HepG2 (cell line): ENCODE results near the gene SPDL1. TPM values are rescaled to one million over a fixed set of nuclear protein-coding genes. Genes with fewer than 3 reads are reported as not detected.

ENCODE experiments used
- CEBPB ChIP-seq: IDR thresholded peaks from 2 replicates; pipeline ENCODE4 v1.6.1; 2011; ENCODE audit warnings: low read depth, low read length, improper control_type of control experiment, borderline replicate concordance
- CENPT ChIP-seq: sonication (generic); formaldehyde crosslinking; IDR thresholded peaks from 2 replicates; pipeline ENCODE4 v1.8.0; 2022; ENCODE audit warnings: low read depth, mild to moderate bottlenecking, moderate library complexity, missing genetic modification reagents
- FOXC1 ChIP-seq: sonication (generic); formaldehyde crosslinking; IDR thresholded peaks from 2 replicates; pipeline ENCODE4 v1.8.0; 2022; ENCODE audit warnings: mild to moderate bottlenecking, missing genetic modification reagents, borderline replicate concordance
- FOXK2 ChIP-seq: fragments of 450-650 bp; IDR thresholded peaks from 2 replicates; pipeline ENCODE4 v1.6.1; 2016
- GFI1 ChIP-seq: sonication (generic); formaldehyde crosslinking; IDR thresholded peaks from 2 replicates; pipeline ENCODE4 v1.5.0; 2020; ENCODE audit warnings: missing genetic modification reagents, mild to moderate bottlenecking, borderline replicate concordance
- KDM5A ChIP-seq: fragments of 200-600 bp; sonication (generic); IDR thresholded peaks from 2 replicates; pipeline ENCODE4 v1.7.0; 2018; ENCODE audit warnings: antibody characterized with exemption, mild to moderate bottlenecking, low read length, borderline replicate concordance
- ZNF431 ChIP-seq: sonication (generic); formaldehyde crosslinking; IDR thresholded peaks from 2 replicates; pipeline ENCODE4 v1.9.0; 2022; ENCODE audit warnings: missing genetic modification reagents, low read depth, mild to moderate bottlenecking, borderline replicate concordance
- ZNF570 ChIP-seq: sonication (generic); formaldehyde crosslinking; IDR thresholded peaks from 2 replicates; pipeline ENCODE4 v1.4.0; 2020; ENCODE audit warnings: mild to moderate bottlenecking, missing genetic modification reagents, borderline replicate concordance
- ZNF614 ChIP-seq: IDR thresholded peaks from 2 replicates; pipeline ENCODE4 v1.6.1; 2018; ENCODE audit warnings: missing biosample characterization, missing genetic modification reagents, inconsistent platforms, borderline replicate concordance
- ZNF777 ChIP-seq: sonication (generic); formaldehyde crosslinking; IDR thresholded peaks from 2 replicates; pipeline ENCODE4 v1.4.0; 2020; ENCODE audit warnings: missing genetic modification reagents
- polyA plus RNA-seq, 8 experiments: library from polyadenylated mRNA; depleted of rRNA in 3 of 8; stranded (reverse) in 7 of 8; unstranded in 1 of 8; fragments of >200 nt; fragmentation: Illumina TruSeq in 4 of 8; extraction: Trizol in 4 of 8; gene quantifications; 2 replicates each; pipeline versions ENCODE4 v1.2.1 to v1.2.3, GENCODE V29; 2011 to 2016; ENCODE audit warnings: low read depth in 4 of 8, missing spikeins in 1 of 8, mixed read lengths in 1 of 8; ENCODE audit not compliant: insufficient read depth in 1 of 8
- total RNA-seq, 5 experiments: library from RNA; depleted of rRNA; stranded (reverse); fragments of >200 nt; fragmentation: Illumina TruSeq; extraction: Trizol; gene quantifications; 2 replicates each; pipeline ENCODE4 v1.2.3, GENCODE V29; 2016; ENCODE audit warnings: low read depth in 1 of 5
- TF ChIP-seq, protein P1 (sequence below): sonication (generic); formaldehyde crosslinking; IDR thresholded peaks from 2 replicates; pipeline ENCODE4 v1.5.1; 2020; ENCODE audit warnings: missing genetic modification reagents, mild to moderate bottlenecking, borderline replicate concordance
- TF ChIP-seq, protein P2 (sequence below): sonication (generic); formaldehyde crosslinking; IDR thresholded peaks from 2 replicates; pipeline ENCODE4 v1.4.0; 2020; ENCODE audit warnings: mild to moderate bottlenecking, missing genetic modification reagents, borderline replicate concordance
- TF ChIP-seq, protein P3 (sequence below): sonication (generic); formaldehyde crosslinking; IDR thresholded peaks from 2 replicates; pipeline ENCODE4 v1.4.0; 2020; ENCODE audit warnings: missing genetic modification reagents
- TF ChIP-seq, protein P4 (sequence below): sonication (generic); formaldehyde crosslinking; IDR thresholded peaks from 2 replicates; pipeline ENCODE4 v1.5.0; 2020; ENCODE audit warnings: mild to moderate bottlenecking, missing genetic modification reagents

The SPDL1 gene
- total and polyA plus RNA-seq, 2 of the 13 experiments (the other 11 are each of a cell fraction or from before 2014, with no cell fraction given): 10.9 to 36.6 TPM

DNA sequence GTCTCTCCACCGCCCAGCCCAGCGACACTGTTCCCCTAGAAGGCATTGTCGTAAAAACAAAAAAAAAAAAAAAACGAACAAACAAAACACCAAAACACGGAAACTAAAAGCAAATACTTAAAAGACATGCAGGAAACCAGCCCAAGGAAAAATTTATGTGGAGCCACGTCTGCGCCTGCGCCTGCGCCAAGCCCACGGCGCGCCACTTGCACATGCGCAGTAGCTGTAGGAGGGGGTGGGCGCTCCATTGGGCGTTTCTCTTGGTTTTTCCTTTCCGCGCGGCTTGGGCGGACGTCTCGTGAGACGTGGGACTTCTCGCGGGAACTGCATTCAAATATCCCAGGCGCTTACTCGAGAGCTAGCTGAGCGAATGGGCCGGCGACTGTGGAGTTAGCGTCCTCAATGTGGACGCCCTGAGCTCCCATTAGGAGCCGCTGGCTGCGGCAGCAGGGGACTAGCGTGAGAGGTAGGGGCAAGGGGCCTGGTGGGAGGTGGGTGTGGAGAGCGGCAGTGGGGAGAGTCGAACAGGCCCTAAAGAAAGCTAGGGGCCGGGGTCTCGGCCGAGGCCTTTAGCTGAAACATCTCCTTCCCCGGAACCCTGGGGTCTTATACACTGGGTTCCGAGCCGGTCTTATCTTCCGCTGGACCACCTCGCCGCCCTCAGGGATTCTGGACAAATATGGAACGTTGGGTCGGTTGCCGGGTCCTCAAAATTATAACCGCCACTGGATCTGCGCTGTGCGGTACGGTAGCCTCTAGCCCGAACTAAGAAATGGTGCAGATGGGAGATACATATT is at the start of gene SPDL1 (continued):
- TF ChIP-seq, protein P1, sequence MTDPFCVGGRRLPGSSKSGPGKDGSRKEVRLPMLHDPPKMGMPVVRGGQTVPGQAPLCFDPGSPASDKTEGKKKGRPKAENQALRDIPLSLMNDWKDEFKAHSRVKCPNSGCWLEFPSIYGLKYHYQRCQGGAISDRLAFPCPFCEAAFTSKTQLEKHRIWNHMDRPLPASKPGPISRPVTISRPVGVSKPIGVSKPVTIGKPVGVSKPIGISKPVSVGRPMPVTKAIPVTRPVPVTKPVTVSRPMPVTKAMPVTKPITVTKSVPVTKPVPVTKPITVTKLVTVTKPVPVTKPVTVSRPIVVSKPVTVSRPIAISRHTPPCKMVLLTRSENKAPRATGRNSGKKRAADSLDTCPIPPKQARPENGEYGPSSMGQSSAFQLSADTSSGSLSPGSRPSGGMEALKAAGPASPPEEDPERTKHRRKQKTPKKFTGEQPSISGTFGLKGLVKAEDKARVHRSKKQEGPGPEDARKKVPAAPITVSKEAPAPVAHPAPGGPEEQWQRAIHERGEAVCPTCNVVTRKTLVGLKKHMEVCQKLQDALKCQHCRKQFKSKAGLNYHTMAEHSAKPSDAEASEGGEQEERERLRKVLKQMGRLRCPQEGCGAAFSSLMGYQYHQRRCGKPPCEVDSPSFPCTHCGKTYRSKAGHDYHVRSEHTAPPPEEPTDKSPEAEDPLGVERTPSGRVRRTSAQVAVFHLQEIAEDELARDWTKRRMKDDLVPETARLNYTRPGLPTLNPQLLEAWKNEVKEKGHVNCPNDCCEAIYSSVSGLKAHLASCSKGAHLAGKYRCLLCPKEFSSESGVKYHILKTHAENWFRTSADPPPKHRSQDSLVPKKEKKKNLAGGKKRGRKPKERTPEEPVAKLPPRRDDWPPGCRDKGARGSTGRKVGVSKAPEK: no peak
- no peak for TF ChIP-seq FOXK2
- no peak for TF ChIP-seq ZNF777 (CRISPR knock-in tag)
- TF ChIP-seq, protein P2, sequence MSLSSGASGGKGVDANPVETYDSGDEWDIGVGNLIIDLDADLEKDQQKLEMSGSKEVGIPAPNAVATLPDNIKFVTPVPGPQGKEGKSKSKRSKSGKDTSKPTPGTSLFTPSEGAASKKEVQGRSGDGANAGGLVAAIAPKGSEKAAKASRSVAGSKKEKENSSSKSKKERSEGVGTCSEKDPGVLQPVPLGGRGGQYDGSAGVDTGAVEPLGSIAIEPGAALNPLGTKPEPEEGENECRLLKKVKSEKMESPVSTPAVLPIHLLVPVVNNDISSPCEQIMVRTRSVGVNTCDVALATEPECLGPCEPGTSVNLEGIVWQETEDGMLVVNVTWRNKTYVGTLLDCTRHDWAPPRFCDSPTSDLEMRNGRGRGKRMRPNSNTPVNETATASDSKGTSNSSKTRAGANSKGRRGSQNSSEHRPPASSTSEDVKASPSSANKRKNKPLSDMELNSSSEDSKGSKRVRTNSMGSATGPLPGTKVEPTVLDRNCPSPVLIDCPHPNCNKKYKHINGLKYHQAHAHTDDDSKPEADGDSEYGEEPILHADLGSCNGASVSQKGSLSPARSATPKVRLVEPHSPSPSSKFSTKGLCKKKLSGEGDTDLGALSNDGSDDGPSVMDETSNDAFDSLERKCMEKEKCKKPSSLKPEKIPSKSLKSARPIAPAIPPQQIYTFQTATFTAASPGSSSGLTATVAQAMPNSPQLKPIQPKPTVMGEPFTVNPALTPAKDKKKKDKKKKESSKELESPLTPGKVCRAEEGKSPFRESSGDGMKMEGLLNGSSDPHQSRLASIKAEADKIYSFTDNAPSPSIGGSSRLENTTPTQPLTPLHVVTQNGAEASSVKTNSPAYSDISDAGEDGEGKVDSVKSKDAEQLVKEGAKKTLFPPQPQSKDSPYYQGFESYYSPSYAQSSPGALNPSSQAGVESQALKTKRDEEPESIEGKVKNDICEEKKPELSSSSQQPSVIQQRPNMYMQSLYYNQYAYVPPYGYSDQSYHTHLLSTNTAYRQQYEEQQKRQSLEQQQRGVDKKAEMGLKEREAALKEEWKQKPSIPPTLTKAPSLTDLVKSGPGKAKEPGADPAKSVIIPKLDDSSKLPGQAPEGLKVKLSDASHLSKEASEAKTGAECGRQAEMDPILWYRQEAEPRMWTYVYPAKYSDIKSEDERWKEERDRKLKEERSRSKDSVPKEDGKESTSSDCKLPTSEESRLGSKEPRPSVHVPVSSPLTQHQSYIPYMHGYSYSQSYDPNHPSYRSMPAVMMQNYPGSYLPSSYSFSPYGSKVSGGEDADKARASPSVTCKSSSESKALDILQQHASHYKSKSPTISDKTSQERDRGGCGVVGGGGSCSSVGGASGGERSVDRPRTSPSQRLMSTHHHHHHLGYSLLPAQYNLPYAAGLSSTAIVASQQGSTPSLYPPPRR (CRISPR knock-in tag): no peak
- no peak for TF ChIP-seq GFI1 (CRISPR knock-in tag)
- TF ChIP-seq ZNF431: 0 out of 2 replicates have a peak, but pooled peaks have one; percentile 36
- TF ChIP-seq, protein P3, sequence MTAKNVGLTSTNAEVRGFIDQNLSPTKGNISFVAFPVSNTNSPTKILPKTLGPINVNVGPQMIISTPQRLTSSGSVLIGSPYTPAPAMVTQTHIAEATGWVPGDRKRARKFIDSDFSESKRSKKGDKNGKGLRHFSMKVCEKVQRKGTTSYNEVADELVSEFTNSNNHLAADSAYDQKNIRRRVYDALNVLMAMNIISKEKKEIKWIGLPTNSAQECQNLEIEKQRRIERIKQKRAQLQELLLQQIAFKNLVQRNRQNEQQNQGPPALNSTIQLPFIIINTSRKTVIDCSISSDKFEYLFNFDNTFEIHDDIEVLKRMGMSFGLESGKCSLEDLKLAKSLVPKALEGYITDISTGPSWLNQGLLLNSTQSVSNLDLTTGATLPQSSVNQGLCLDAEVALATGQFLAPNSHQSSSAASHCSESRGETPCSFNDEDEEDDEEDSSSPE (CRISPR knock-in tag): peak; percentile 95
- no peak for TF ChIP-seq ZNF570 (CRISPR knock-in tag)
- TF ChIP-seq FOXC1 (CRISPR knock-in tag): no peak
- TF ChIP-seq, protein P4, sequence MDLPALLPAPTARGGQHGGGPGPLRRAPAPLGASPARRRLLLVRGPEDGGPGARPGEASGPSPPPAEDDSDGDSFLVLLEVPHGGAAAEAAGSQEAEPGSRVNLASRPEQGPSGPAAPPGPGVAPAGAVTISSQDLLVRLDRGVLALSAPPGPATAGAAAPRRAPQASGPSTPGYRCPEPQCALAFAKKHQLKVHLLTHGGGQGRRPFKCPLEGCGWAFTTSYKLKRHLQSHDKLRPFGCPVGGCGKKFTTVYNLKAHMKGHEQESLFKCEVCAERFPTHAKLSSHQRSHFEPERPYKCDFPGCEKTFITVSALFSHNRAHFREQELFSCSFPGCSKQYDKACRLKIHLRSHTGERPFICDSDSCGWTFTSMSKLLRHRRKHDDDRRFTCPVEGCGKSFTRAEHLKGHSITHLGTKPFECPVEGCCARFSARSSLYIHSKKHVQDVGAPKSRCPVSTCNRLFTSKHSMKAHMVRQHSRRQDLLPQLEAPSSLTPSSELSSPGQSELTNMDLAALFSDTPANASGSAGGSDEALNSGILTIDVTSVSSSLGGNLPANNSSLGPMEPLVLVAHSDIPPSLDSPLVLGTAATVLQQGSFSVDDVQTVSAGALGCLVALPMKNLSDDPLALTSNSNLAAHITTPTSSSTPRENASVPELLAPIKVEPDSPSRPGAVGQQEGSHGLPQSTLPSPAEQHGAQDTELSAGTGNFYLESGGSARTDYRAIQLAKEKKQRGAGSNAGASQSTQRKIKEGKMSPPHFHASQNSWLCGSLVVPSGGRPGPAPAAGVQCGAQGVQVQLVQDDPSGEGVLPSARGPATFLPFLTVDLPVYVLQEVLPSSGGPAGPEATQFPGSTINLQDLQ: no peak; the same call in 1 of the 2 replicates
- peak; percentile 93 for TF ChIP-seq KDM5A
- TF ChIP-seq ZNF614 (CRISPR knock-in tag): peak; percentile 37; the same call in 1 of the 2 replicates
- no peak for TF ChIP-seq CENPT (CRISPR knock-in tag)
- no peak for TF ChIP-seq CEBPB
